Kidney capillary endothelial cell (primary cell): ENCODE results near the gene PDCD2.
"Not testable (repeated sequence)": the region's sequence is repeated elsewhere in the genome, so short reads cannot be mapped to it uniquely, and the experiment has no call there.

Experiments
- DNase-seq: peaks from one replicate; pipeline ENCODE4 v3.0.0-alpha.2; 2018; ENCODE audit warnings: low spot score

PDCD2 gene

GRCh38 chr6:170552765-170553533, 31.5 kb downstream of the PDCD2 start, which contains the start of gene PSMB1:
TSS of gene PSMB1 (minus strand) at chr6:170553307. CDS start at chr6:170553242, 65 bp downstream.
- peak; percentile 92 for DNase-seq

- DNase-seq: no peak
Measured at GRCh38 chr6:170545405-170545804, 39.0 kb downstream of the PDCD2 start.

- DNase-seq: no peak
Measured at GRCh38 chr6:170542031-170542719, 42.3 kb downstream of the PDCD2 start.

GRCh38 chr6:170537329-170537728, 47.1 kb downstream of the PDCD2 start:
- no peak for DNase-seq

- no peak for DNase-seq
Measured at GRCh38 chr6:170536671-170537070, 47.8 kb downstream of the PDCD2 start.

- no peak for DNase-seq
Measured at GRCh38 chr6:170535004-170535403, 49.4 kb downstream of the PDCD2 start.

- DNase-seq: no peak
Measured at GRCh38 chr6:170533792-170534191, 50.6 kb downstream of the PDCD2 start.

GRCh38 chr6:170532867-170533488, 51.5 kb downstream of the PDCD2 start:
- DNase-seq: no peak

GRCh38 chr6:170529839-170530469, 54.5 kb downstream of the PDCD2 start:
- DNase-seq: peak; percentile 79

- not testable (repeated sequence) for DNase-seq
Measured at GRCh38 chr6:170527995-170528394, 56.4 kb downstream of the PDCD2 start.

GRCh38 chr6:170525795-170526194, 58.6 kb downstream of the PDCD2 start:
- no peak for DNase-seq
